Fibroblast of villous mesenchyme (primary cell): Measurements from ENCODE around the gene NHERF1. TPM values are rescaled to one million over a fixed set of nuclear protein-coding genes. Genes with fewer than 3 reads are reported as not detected.

Experiments
- DNase-seq: peaks from one replicate; pipeline ENCODE4 v3.0.0-alpha.2; 2010; ENCODE audit warnings: low read depth
- H3K4me3 ChIP-seq: 2 replicates; pipeline ENCODE4 v1.5.1; 2011; ENCODE audit warnings: low read depth, mild to moderate bottlenecking, low read length
- total RNA-seq: library from RNA; depleted of rRNA; stranded (reverse); fragments of >200 nt; gene quantifications from 2 replicates; pipeline ENCODE4 v1.2.3, GENCODE V29; 2012
- TF ChIP-seq, protein P1 (sequence below): IDR thresholded peaks from 2 replicates; pipeline ENCODE4 v1.5.1; 2012; ENCODE audit warnings: low read depth, mild to moderate bottlenecking, low read length; ENCODE audit not compliant: insufficient read depth

The NHERF1 gene
- total RNA-seq, 1 donor = 20.7 TPM

DNA sequence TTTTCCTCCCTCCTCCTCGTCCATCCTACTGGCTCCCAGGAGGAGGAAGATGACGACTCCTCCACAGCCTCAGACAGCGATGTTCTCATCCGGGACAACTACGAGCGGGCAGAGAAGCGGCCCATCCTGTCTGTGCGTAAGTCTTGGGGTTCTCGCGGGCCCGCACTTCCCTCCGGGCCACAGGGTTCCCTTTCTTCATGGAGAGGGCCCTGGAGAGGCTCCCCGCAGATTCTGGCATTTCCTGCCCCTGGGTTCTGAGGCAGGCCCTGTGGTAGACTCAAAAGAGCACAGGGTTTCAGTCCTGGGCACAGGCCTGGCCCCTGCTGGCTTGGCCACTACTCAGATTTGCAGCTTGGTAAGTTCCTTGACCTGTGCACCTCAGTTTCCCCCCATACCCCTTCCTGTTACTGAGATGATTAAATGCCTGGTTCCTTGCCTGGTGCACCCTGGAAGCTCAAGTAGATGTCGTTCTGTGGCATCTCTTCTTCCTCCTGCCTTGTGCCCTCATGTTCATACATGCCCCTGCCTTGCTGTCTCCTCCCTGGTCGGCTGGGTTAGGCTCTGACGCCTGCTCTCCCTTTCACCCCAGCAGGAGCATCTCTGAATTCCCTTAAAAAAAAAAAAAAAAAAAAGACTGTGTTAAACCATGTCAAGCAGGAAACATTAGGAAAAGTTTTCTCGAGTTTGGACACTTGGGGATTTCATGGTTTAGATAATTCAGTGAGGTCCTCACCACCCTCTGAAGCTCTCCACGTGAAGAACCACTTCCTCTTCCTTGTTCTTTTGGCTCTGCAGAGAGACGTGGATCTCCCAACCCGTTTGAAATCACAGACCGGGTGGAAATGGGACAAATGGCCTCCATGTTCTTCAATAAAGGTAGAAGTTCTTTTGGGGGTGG lies 42.0 kb downstream of the NHERF1 start:
- no peak for DNase-seq
- TF ChIP-seq, protein P1, sequence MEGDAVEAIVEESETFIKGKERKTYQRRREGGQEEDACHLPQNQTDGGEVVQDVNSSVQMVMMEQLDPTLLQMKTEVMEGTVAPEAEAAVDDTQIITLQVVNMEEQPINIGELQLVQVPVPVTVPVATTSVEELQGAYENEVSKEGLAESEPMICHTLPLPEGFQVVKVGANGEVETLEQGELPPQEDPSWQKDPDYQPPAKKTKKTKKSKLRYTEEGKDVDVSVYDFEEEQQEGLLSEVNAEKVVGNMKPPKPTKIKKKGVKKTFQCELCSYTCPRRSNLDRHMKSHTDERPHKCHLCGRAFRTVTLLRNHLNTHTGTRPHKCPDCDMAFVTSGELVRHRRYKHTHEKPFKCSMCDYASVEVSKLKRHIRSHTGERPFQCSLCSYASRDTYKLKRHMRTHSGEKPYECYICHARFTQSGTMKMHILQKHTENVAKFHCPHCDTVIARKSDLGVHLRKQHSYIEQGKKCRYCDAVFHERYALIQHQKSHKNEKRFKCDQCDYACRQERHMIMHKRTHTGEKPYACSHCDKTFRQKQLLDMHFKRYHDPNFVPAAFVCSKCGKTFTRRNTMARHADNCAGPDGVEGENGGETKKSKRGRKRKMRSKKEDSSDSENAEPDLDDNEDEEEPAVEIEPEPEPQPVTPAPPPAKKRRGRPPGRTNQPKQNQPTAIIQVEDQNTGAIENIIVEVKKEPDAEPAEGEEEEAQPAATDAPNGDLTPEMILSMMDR = no peak

DNA sequence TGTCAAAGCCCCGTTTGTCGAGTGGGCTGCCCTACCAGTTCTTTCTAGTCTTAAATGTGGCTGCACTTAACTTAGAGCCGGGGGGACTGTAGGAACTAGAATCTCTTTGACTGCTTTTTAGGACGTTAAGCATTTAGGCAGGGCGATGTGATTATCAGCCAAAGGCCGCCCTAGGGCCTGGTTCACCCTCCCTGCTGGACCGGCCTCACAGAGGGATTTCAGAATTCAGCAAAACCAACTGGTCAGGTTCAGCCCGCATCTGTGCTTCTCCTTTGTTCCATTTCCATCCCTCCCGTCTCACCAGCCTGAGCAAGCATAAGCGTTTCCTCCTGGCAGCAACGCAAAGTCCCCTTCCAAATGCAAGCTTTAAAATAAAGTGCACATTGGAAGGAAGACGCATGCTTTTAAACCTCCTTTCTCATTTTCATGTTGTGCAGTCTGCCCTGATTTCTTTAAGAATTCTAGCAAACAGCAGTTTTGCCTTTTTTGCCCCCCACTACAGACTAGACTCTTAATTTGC lies 44.2 kb downstream of the NHERF1 start:
- H3K4me3 ChIP-seq = no peak overlapping the region
- DNase-seq = no peak
- TF ChIP-seq, protein P1 = no peak

More for the DNA sequence above, 42.0 kb downstream of the NHERF1 start:
- H3K4me3 ChIP-seq = no peak overlapping the region

DNA sequence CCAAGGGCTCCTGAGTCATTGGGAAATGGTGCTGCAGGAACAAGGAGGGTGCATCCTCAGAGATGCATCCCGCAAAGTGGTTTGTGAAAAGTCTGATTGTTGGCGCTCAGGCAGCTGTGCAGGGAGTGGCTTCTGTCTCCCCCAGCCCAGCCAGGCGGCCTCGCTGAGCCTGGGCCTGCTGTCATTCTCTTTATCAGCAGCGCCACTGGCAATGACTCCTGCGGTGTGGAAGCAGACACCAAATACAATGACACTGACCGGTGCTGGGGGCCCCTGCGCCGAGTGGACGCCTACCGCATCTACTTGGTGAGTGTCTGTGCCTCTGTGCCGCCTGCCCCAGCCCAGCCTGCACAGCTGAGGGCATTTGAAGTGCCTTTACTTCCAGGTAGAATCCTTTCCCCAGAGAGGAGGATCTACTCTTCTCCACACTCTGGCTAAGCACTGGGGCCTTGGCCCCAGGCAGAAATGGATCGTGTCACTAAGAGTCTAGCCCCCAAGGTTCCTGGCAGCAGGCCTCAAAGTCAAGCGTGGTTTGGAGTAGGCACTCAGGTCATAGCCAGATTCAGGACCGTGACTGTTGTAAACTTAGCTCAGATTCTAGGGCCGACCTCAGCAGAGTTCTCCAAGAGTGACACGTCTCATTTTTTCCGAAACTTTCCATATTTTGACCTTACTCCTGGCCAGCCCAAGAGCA lies 47.0 kb downstream of the NHERF1 start:
- no peak for DNase-seq
- TF ChIP-seq, protein P1 = no peak
- H3K4me3 ChIP-seq = no peak overlapping the region

DNA sequence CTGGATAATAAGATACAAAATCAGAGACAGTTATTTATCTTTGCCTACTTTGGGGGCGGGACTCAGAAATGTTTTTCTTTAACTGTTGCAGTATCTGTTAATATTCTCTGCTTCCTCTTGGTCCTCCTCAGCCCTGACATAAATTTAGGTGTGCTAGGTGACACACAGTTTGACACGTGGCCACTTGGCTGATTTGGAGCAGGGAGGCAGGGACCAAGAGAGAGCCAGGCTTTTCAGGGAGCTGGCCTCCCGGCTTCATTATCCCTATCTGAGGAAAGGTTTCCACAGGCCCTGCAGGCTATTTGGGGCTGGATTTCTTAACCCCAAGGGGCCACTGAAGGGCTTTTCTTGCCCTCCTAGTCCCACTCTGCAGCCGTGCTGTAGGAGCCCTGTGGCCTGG lies 47.8 kb downstream of the NHERF1 start:
- no peak for DNase-seq
- TF ChIP-seq, protein P1 = no peak
- H3K4me3 ChIP-seq = no peak overlapping the region

DNA sequence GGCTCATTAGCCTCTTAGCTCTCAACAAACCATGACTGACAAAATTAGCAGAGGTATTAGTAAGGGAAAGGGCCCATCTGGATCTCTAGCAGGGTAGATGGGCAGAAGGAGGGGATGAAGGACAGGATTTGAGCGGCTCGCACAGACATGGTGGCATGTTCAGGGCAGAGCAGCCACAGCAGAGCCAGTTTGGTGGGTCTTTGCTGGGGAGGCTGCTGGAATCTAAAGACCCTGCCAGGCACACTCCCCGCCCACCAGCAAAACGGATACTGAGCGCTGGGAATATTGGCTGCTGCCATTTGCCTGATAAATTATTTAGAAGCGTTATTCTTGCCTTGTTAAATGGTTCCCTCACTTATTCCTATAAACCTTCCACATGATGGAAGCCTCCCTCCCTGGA lies 48.4 kb downstream of the NHERF1 start:
- no peak for DNase-seq
- H3K4me3 ChIP-seq = no peak overlapping the region
- TF ChIP-seq, protein P1 = no peak

DNA sequence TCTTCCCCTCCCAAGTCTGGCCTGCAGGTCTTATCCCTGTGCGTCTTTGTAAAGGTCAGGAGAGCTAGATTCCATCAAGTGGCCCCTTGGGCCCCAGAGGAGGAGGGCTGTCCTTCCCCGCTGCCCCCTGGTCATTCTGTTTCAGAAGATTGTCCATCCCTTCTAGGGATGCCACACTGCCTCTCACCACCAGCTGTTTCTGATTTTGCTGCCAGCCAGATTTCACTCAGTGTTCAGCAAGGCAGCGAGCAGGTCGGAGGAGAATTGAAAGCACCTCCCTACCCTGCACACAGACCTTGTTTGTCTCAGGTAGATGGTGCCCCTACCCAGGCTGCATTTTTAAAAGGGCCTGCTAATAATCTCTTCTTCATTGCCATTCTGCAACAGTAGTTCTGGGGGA lies 49.4 kb downstream of the NHERF1 start:
- DNase-seq = no peak
- TF ChIP-seq, protein P1 = no peak
- no peak overlapping the region for H3K4me3 ChIP-seq
